Prostate gland (tissue), 2 donors: ENCODE data around the gene GNL3. TPM values are rescaled to one million over a fixed set of nuclear protein-coding genes. Genes with fewer than 3 reads are reported as not detected.

Experiments
- DNase-seq: peaks from one replicate; pipeline ENCODE4 v3.0.0-alpha.2; 2019; ENCODE audit warnings: low spot score
- H3K27ac ChIP-seq, 2 donors: fragments of 200-600 bp; sonication (generic); 2 replicates each; pipeline ENCODE4 v1.5.1; 2017 to 2019
- H3K27me3 ChIP-seq: fragments of 200-600 bp; sonication (generic); replicated peaks from 2 replicates; pipeline ENCODE4 v1.5.1; 2019; ENCODE audit not compliant: insufficient read depth
- H3K36me3 ChIP-seq, 2 donors: fragments of 200-600 bp; sonication (generic); 1 replicate in 1 of 2; 2 replicates in 1 of 2; pipeline versions ENCODE4 v1.5.1 to v1.8.1; 2017 to 2019
- H3K4me1 ChIP-seq: fragments of 200-600 bp; sonication (generic); replicated peaks from 2 replicates; pipeline ENCODE4 v1.5.1; 2019
- H3K4me3 ChIP-seq, 2 donors: fragments of 200-600 bp; sonication (generic); 2 replicates each; pipeline ENCODE4 v1.5.1; 2017 to 2019
- H3K9me3 ChIP-seq: fragments of 200-600 bp; sonication (generic); 2 replicates; pipeline ENCODE4 v1.5.1; 2017
- POLR2A ChIP-seq: fragments of 450-650 bp; IDR thresholded peaks from one replicate; pipeline ENCODE4 v1.6.1; 2016; ENCODE audit warnings: antibody characterized with exemption, mild to moderate bottlenecking
- POLR2AphosphoS5 ChIP-seq: sonication (generic); formaldehyde crosslinking; IDR thresholded peaks from one replicate; pipeline ENCODE4 v1.6.1; 2017; ENCODE audit warnings: antibody characterized with exemption
- WGBS: methylation state at CpG from one replicate; pipeline ENCODE4 v1.1.5; 2018; 5-methylcytosine and 5-hydroxymethylcytosine counted together
- intact Hi-C: fragments of 100-400 bp; cut with DNase I; formaldehyde crosslinking; loops from one replicate; pipeline ENCODE4 v1.14.2; 2022
- total RNA-seq, 2 donors: library from RNA; depleted of rRNA; stranded (reverse); fragments of >200 nt; gene quantifications; one replicate each; pipeline ENCODE4 v1.1.0, GENCODE V29; 2016
- TF ChIP-seq, protein P1 (sequence below), 4 experiments: fragments of 200-600 bp in 2 of 4; fragments of 450-650 bp in 2 of 4; sonication (generic) in 2 of 4; IDR thresholded peaks; 1 replicate in 3 of 4; 2 replicates in 1 of 4; pipeline ENCODE4 v1.5.1; 2016 to 2019; ENCODE audit warnings: antibody characterized with exemption in 4 of 4, mild to moderate bottlenecking in 2 of 4, moderate library complexity in 2 of 4

The GNL3 gene
- total RNA-seq, 2 donors from 2014 or later, result 50.7 to 116 TPM

DNA sequence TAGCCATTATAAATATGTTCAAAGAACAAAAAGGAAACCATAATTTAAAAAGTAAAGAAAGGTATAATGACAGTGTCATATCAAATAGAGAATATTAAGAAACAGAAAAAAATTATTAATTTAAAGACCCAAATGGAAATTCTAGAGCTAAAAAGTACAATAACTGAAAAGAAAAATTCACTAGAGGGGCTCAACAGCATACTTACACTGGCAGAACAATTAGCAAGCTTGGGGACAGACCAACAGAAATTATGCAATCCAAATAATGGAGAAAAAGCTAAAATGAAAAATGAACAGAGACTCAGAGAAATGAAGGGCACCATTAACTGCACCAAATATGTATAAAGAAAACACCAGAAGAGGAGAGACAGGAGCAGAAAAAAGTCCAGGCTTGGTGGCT lies 33.8 kb downstream of the GNL3 start:
- Histone ChIP-seq H3K27me3 (no peaks in the 10 kb centered on the region), H3K4me1 (no peaks in the 10 kb centered on the region), H3K36me3 (peaks cover 0 to 2% of the 10 kb centered on the region in 2 donors), H3K4me3 (no peak overlapping the region), H3K27ac (no peak overlapping the region), H3K9me3 (no peaks in the 10 kb centered on the region)
- intact Hi-C loops, result no loop called here
- DNase-seq, result no peak
- TF ChIP-seq POLR2A (no peak), POLR2AphosphoS5 (no peak)
- TF ChIP-seq, protein P1, sequence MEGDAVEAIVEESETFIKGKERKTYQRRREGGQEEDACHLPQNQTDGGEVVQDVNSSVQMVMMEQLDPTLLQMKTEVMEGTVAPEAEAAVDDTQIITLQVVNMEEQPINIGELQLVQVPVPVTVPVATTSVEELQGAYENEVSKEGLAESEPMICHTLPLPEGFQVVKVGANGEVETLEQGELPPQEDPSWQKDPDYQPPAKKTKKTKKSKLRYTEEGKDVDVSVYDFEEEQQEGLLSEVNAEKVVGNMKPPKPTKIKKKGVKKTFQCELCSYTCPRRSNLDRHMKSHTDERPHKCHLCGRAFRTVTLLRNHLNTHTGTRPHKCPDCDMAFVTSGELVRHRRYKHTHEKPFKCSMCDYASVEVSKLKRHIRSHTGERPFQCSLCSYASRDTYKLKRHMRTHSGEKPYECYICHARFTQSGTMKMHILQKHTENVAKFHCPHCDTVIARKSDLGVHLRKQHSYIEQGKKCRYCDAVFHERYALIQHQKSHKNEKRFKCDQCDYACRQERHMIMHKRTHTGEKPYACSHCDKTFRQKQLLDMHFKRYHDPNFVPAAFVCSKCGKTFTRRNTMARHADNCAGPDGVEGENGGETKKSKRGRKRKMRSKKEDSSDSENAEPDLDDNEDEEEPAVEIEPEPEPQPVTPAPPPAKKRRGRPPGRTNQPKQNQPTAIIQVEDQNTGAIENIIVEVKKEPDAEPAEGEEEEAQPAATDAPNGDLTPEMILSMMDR (IDR thresholded peaks at IDR 0.05), result no peak

DNA sequence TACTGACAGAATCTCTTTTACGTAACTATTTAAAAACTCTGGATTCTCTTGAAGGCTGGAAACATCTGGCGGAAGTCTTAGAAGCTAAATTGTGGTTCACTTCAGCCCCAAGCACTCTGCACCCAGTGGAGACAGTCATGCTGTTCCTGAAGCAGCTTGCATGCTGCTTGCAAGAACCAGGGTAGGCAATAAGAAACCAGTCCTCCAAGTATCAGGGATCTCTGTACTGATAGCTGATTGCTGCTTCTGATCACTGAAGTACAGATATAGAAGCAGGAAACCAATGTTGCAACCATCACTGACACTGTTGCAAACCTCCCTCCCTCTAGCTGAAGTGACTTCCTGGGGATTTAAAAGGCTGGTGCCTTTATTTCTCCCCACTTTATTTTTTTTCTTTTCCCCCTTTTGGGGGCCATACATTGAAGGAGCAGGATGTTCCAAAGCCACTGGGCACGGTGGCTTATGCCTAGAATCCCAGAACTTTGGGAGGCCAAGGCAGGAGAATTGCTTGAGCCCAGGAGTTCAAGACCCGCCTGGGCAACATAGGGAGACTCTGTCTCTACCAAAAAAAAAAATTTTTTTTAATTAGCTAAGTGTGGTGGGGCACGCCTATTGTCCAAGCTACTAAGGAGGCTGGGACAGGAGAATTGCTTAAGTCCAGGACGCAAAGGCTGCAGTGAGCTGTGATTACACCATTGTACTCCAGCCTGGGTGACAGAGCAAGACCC lies 35.3 kb downstream of the GNL3 start:
- Histone ChIP-seq H3K27me3 (no peaks in the 10 kb centered on the region), H3K36me3 (peaks cover 0 to 2% of the 10 kb centered on the region in 2 donors), H3K27ac (no peak overlapping the region), H3K4me1 (no peaks in the 10 kb centered on the region), H3K9me3 (no peaks in the 10 kb centered on the region), H3K4me3 (no peak overlapping the region)
- 93% methylated on average over 6 of the region's 6 CpGs for WGBS
- no peak for DNase-seq
- intact Hi-C loops, result no loop called here
- no peak for TF ChIP-seq POLR2A
- TF ChIP-seq POLR2AphosphoS5, result no peak
- TF ChIP-seq, protein P1 (IDR thresholded peaks at IDR 0.05), result no peak

DNA sequence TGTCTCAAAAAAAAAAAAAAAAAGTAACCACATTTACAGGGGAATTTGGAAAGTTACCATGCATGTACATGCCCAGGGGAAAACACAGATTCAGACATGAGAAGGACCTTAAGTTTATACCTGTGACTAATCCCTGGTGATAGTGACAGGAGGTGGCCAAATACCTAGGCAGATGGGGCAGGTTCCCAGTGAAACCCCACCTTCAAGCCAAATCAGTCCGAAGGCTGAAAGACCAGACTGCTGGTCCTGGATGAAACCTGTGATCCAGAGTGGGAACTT lies 35.8 kb downstream of the GNL3 start:
- H3K9me3 ChIP-seq, result no peaks in the 10 kb centered on the region
- no peaks in the 10 kb centered on the region for H3K4me1 ChIP-seq
- no peak overlapping the region for H3K27ac ChIP-seq
- peaks cover 0 to 2% of the 10 kb centered on the region in 2 donors for H3K36me3 ChIP-seq
- H3K27me3 ChIP-seq, result no peaks in the 10 kb centered on the region
- 100% methylated on average over 1 of the region's 1 CpG for WGBS
- no peak for DNase-seq
- intact Hi-C loops, result no loop called here
- TF ChIP-seq POLR2AphosphoS5 (no peak), POLR2A (no peak)
- TF ChIP-seq, protein P1 (IDR thresholded peaks at IDR 0.05), result no peak
- H3K4me3 ChIP-seq, result no peak overlapping the region

DNA sequence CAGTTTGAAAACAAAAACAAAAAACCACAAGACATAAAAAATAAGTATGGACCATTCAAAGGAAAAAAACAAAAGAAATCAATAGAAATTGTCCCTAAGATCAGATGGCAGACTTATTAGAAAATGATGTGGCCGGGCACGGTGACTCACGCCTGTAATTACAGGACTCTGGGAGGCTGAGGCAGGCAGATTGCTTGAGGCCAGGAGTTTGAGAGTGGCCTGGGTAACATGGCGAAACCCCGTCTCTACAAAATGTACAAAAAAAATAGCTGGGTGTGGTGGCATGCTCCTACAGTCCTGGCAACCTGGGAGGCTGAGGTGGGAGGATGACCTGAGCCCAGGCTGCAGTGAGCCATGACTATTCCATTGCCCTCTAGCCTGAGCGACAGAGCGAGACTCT lies 36.7 kb downstream of the GNL3 start:
- 96% methylated on average over 7 of the region's 7 CpGs for WGBS
- Histone ChIP-seq H3K4me1 (no peaks in the 10 kb centered on the region), H3K36me3 (peaks cover 0 to 2% of the 10 kb centered on the region in 2 donors), H3K27me3 (no peaks in the 10 kb centered on the region), H3K4me3 (no peak overlapping the region), H3K9me3 (no peaks in the 10 kb centered on the region), H3K27ac (no peak overlapping the region)
- DNase-seq, result no peak
- intact Hi-C loops, result no loop called here
- TF ChIP-seq POLR2A (no peak), POLR2AphosphoS5 (no peak)
- TF ChIP-seq, protein P1 (IDR thresholded peaks at IDR 0.05), result no peak

DNA sequence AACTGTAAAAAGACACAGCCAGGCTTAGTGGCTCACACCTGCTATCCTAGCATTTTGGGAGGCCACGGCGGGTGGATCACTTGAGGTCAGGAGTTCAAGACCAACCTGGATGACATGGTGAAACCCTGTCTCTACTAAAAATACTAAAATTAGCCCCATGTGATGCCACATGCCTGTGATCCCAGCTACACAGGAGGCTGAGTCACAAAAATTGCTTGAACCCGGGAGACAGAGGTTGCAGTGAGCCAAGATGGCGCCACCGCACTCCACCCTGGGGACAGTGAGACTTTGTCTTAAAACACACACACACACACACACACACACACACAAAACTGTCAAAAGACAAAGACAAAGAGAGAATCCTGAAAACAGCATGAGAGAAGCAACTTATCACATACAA lies 38.1 kb downstream of the GNL3 start:
- WGBS, result 93% methylated on average over 5 of the region's 5 CpGs
- Histone ChIP-seq H3K9me3 (no peaks in the 10 kb centered on the region), H3K4me3 (no peak overlapping the region), H3K36me3 (peaks cover 0 to 2% of the 10 kb centered on the region in 2 donors), H3K27me3 (no peaks in the 10 kb centered on the region), H3K27ac (no peak overlapping the region), H3K4me1 (no peaks in the 10 kb centered on the region)
- DNase-seq, result no peak
- intact Hi-C loops, result no loop called here
- TF ChIP-seq POLR2A (no peak), POLR2AphosphoS5 (no peak)
- TF ChIP-seq, protein P1 (IDR thresholded peaks at IDR 0.05), result no peak
